Islet precursor cell (in vitro differentiated cells): Measurements from ENCODE around the gene DEPDC1.
"Not testable (repeated sequence)": the region's sequence is repeated elsewhere in the genome, so short reads cannot be mapped to it uniquely, and the experiment has no call there.

ENCODE experiments used
- DNase-seq: peaks from one replicate; pipeline ENCODE4 v3.0.0-alpha.2; 2018

DEPDC1 gene

DNA sequence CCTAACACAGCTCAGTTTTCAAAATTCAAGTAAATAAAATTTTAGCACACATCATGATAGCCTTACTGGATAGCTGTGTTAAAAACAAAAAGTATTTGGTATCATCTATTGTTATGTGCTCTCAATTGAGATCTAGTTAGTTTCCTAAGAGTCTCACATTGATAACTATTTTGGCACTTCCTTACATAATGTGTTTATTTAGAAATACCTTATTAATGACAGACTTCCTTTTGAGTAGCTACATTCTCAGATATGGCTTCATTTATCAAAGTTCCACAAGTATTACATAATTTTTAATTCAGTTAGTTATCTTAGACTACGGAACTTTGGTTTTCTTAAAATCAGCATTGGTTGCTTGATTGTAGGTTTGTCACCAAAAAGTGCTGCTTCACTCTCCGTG lies 20.3 kb downstream of the DEPDC1 start:
- not testable (repeated sequence) for DNase-seq

DNA sequence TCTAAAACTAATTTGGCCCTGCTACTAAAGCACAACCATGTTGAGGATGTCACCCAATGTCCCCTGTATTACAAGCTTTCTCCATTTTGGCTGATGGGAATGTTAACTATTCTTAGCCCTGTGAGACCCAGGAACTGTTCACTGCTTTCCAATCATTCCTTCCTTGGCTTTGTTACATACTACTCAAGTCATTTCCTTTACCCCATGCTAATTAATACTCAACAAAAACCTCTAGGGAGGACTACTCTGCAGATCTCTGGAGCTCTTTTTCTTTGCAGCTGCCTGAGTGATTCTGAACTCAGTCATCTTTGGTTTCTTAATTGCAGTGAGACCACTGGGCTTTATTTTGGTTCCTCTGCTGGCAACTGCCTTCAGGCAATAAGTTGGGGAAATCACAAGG lies 23.8 kb downstream of the DEPDC1 start:
- DNase-seq: no peak

DNA sequence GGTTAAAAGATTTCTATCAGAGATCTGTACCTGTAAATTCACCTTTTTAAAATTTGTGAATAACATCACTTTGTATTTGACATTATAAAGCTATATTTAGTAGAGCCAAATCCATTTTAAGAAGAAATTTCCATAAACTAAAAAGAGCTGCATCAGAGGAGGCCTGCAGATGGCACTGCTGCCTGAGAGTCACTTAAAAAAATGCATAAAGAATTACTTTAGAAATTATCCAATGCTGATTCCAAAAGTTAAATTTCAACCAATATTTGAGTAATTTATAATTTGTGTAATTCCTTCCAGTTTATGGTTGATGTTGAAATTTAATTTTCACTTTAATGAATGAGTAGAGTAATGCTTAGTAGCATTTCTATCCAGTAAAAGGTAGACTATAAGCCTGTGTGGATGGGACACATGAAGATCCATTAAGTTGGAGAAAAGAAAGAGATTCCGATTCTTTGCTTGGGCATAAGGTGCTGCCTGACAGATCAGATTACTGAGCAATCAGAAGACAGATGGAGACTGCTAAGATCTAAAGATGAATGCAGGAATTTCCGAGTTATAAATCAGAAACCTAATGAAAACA lies 26.4 kb downstream of the DEPDC1 start:
- no peak for DNase-seq

DNA sequence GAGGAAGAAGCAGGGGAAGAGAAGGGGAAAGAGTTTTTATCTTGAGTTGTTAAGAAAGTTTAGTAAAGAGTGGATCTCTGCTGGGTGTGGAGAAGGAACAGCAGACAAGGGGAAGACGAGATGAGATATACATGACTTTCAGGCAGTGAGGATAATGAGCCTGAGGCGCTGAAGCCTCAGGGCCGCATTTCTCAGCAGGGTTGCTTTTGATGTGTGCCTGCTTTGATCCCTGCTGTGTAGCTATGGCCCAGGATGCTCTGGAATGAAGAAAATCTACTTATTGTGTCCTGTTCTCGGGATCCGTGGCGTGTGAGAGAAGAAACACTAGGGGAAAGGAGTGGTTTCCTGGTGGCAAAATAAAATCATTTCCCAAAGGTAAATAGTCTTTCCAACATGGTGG lies 32.0 kb downstream of the DEPDC1 start:
- DNase-seq: peak; percentile 82

DNA sequence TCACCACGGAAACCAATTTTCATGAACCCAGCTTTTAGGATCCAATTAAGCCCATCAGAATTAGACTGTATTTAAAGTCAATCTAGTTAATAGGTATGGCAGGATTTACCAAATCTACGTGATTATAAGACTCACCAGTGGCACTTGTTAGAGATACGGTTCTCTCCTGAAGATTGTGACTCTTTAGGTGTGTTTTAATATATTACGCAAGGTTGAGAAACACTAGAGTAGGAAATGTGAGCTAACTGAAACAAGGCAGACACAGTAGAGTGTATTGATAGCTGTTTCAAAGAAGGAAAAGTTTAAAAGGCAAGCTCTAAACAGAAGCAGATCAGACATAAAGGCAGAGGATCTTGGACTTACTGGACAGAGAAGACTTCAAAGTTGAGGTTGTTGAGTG lies 35.9 kb downstream of the DEPDC1 start:
- DNase-seq: no peak

DNA sequence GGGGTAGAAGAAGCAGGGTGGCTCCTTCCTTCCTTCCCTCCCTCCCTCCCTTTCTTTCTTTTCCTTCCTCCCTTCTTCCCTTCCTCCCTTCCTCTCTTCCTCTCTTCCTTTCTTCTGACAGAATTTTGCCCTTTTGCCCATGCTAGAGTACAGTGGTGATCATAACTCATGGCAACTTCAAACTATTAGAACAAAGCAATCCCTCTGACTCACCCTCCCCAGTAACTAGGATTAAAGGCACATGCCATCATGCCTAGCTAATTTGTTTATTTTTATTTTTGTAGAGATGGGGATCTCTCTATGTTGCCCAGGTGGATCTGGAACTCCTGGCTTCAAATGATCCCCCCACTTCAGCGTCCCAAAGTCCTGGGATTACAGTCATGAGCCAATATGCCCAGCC lies 37.1 kb downstream of the DEPDC1 start:
- no peak for DNase-seq

DNA sequence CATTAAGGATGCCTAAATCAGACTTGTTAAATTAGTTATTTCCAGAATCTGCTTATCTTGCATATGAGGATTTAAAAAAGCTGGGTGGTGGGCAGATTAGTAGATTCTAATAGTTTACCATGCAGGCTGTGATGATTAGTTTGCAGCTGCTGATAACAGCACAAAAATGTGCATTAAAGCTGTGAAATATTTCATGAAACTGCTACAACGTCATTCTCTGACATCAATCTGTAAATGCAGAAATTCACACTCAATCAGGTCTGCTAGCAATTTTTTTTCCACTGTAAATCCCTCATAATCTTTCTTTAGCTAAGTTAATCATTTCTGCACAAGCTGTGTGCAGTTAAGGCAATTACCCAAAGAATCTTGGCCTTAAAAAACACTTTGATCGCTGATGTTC lies 37.8 kb downstream of the DEPDC1 start:
- no peak for DNase-seq

DNA sequence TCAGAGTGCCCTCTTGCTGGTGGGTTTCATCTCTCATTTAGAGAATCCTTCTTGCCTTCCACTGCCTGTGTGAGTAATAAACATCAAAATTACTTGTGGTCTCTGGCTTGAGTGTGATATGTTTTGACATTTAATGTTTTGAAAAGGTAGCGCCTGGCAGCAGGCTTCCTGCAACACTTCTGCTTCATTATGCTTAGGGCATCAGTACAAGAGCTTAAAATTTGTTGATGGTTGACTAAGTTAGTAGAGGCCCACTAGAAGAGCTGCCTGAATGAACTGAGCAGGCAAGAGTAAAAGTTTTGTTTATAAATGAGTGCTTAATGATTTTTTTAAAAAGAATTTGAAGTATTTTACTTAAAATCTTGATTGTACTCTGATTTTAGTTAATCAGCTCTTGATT lies 40.7 kb downstream of the DEPDC1 start:
- DNase-seq: no peak

DNA sequence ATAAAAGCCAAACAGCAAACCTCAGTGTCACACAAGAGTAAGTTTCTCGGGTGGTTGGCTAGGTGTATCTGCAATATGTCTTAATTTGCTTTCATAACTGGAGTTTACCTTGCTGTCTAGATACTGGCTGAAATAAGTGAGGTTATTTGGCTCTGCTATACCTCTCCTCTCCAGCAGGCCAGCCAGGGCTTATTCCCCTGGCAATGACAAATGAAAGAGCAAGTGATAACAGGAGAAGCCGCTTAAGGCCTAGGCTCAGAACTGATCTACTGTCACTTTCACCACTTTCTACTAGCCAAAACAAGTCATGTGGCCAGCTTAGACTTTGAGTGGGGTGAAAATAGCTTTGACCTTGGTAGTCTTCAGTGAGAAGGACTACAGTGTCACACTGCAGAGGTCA lies 42.3 kb downstream of the DEPDC1 start:
- DNase-seq: no peak

DNA sequence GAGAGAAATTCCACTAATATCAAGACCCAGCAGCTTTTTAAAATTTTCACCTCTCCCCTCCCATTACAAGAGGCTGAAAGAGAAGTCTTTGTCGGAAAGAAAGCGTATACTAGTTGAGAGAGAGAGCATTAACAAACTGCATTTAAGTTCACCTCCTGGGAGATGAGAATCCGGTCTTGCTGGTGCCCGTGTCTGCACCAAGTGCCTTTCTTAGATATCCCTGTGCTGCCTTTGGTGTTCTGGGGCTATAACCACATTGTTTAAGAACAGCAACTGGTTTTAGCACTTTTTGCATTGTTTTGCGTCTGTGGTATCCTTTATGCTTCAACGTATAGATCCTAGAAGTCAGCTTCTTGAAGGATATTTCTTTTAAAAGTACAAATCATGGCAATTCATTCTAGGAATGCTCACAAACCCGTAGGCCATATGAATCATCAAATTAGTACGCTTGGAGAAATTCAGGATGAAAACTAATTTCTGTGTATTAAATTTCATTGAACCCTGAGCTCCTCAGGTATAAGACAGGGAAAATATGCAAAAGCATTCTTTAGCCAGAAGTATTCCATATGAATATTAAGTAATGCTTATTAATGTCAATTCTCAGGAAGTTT lies 43.7 kb downstream of the DEPDC1 start:
- no peak for DNase-seq

DNA sequence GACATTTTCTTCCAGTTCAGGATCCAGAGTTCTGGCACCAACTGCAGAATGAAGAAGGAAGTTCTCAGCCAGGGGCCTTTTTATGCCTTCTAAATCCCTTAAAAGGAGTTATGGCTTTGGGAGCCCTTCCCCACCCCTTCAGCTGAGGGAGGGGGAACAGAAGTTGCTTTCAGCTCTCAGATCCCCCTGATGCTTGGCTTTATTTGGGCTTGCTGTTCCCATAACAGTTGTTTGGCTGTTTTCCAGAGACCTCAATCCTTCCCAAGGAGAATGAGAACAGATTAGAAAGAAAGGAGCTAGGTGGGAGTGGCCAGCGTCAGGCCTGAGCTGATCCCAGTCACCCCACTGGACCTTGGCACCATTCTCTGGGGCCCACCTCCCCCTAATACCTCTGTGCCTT lies 47.0 kb downstream of the DEPDC1 start, which contains the start of gene RPE65:
Gene RPE65, minus strand, starts transcription at position 54 of the 400 bp plus-strand sequence. Its CDS starts 49 bp downstream, at position 5.
- DNase-seq: no peak

DNA sequence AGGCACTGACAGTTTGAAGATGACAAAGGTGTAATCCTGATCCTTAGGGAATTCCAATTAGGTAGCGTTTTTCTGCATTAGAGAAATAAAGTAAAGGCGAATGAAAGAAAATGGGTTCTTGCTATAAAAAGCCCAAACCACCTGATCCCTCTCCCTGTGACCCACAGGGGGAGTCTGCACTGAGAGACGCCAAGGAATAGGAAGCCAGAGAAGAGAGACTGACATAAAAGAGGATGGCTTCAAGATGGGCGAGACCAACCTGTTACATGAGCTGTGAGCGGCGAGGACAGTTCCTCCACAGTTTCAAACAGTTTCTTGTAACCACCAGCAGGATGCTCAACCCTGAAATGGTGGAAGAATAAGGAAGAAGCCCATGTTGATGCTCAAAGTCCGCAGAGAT lies 48.5 kb downstream of the DEPDC1 start:
- DNase-seq: no peak

DNA sequence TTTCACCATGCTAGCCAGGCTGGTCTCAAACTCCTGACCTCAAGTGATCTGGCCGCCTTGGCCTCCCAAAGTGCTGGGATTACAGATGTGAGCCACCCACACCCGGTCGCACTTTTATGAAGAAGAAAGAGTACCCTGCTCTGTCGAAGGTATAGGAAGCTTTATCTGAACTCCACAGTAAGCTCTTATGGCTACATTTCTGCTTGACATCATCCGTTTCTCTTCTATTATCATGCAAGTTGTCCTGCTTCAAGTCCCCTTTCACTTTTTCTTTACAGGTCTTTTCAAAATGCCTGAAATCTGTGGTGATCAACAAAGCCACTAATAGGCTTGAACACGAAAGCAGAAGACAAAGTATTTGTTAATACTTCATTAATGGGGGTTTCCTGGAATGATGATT lies 51.2 kb downstream of the DEPDC1 start:
- no peak for DNase-seq

DNA sequence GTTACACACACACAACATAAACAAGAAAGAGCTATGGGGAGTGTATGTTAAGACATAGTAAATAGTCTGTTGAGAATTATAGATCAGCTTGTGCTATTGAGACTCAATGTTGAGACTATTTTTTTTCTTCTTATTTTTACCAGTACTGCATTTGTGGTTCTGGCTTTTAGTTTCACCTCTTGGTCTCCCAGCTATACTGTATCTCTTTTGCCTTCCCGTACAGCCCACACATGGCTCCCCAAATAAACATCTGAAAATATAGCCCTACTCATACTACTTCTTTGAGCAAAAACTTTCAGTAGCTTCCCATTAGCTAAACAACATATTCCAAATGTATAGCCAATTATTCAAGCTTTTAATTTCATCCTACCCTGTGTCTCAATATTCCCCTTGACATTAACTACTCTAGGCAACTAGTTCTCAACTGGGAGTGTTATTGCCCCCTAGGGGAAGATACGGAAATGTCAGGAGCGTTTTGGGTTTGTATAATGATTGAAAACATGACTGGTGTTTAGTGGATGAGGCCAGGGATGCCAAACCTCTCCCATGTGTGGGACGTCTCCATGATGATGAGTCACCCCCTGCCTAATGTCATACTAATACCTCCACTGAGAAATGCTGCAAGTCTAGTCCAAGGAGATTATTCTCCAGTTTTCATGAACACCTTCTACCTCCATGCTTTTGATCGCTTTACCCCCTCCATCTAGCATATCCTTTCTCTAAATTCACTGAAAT lies 53.9 kb downstream of the DEPDC1 start:
- peak; percentile 76 for DNase-seq

DNA sequence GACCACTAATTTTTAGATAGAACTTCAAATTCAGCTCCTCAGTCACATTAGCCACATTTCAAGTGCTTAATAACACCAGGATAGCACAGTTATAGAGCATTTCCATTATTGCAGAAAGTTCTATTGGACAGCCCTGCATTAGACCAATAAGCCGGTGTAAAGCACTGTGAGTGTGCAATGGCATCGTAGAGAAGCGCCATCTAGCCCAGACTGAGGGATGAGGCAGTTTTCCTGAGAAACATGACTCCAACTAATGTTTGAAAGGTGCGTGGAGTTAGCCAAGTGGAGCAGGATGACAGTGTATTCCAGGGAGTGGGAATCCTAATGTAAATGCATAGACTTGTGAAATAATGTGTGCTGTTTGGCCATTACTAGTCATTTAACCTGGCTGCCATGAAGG lies 54.9 kb downstream of the DEPDC1 start:
- DNase-seq: no peak

DNA sequence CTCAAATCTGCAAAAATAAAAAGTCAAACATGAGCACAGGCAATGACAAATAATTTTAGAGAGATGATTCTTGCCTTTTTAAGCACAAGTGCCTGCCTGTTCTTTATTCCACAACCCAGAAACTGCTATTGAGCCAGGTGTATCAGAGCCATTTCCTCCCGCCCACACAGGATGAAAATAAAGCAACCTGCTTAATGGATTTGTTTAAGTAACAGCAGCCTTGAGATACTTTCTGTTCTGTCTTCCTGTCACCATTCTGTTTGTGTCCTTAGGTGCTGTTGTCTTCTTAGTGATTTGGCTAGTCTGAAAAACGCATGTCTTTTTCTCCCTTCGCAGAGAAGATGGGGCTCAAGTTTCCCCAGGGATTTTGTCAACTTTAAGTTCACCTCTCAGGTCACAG lies 58.6 kb downstream of the DEPDC1 start:
- DNase-seq: no peak

DNA sequence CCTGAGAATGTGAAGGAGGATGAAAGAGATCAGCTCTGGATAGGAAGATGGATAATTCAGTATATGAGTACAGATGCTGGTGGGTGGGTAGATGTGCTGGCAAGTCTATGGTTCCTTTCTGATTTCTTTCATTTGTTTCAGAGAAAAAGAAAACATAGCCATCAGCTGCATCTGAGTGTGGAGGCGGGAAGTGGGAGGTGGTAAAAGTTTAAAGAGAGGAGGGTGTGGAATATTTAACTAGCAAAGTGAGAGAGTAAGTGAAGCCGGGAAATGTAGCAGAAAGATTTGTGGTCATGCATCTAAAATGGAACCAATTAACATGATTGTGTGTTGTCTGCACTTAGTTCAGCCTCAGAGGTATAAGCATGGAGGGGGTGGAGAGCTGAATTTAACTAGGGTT lies 63.5 kb downstream of the DEPDC1 start:
- no peak for DNase-seq

DNA sequence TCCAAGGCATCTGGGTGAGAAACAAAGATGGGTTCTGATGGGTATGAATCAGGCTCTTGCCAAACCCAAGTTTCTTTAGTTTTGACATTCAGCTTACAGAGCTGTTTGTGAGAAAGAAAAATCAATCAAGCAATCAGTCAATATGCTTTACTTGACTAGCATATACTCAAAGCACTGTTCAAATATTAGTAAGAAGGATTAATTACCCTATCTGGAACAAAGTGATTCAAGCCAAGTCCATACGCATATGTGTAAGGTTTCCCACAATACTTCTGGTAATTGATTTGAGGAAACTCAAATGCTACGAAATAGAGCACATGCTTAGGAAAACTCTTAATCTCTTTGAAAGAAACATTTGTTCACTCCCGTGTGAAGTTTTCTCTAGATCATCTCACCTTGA lies 65.8 kb downstream of the DEPDC1 start:
- no peak for DNase-seq

DNA sequence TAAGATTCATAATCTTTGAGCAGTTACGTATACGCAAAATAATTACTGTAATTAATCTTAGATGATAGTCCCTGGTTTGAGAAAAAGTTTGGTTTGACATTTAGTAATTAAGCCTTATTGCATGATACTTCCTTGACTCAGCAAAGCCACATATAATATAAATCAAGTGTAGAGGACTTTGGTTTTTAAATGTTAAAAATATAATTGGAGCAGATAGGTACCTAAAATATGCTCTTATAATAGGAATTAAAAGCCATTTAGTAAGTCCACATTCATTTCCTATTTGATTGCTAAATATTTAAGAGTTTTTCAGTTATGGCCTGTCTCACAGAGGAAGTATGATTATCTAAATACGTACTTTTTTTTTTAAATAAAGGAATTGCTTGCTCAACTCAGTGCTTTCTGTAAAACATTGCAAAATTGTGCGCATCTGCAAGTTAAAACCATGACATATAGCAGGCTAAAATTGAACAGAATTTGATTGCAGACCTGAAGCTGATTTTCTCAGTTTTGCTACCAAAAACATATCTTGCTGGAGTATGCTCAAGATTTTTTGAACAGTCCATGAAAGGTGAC lies 67.6 kb downstream of the DEPDC1 start:
- DNase-seq: no peak

DNA sequence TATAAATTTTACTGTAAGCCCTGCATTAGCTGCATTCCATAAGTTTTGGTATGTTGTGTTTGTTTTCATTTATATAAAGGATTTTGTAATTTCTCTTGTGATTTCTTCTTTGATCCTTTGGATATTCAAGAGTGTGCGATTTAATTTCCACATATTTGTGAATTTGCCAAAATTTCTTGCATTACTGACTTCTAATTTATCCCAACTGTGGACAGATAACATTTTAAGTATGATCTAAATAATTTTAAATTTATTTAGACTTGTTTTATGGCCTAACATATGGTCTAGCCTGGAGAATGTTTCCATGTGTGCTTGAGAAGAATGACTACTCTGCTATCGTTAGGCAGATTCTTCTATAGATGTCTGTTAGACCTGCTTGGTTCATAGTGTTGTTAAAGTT lies 70.3 kb downstream of the DEPDC1 start:
- no peak for DNase-seq
